ENCODE data around the gene PAX5. TPM values are rescaled to one million over a fixed set of nuclear protein-coding genes. Genes with fewer than 3 reads are reported as not detected.

PAX5 gene
- total RNA-seq, 1 experiment from 2014 or later, result 0.39 TPM

- Mint-ChIP-seq H3K27ac (no peak overlapping the region), H3K27me3 (ENCODE audit: low read depth) (peaks cover 4% of the 10 kb centered on the region; the same call in 1 of the 2 replicates), H3K4me1 (peaks cover 14 to 18% of the 10 kb centered on the region in 2 experiments), H3K4me3 (no peak overlapping the region), H3K36me3 (ENCODE audit: insufficient read depth in 1 of 3, low read depth in 3 of 3) (no peaks in the 10 kb centered on the region), H3K9me3 (no peaks in the 10 kb centered on the region)
- Histone ChIP-seq H2BK12ac (ENCODE audit: insufficient read length, low read depth, low read length) (no peak overlapping the region), H3K23me2 (ENCODE audit: insufficient read length, low read depth, low read length, poor library complexity, severe bottlenecking) (no peaks in the 10 kb centered on the region), H2BK5ac (ENCODE audit: insufficient read length, low read length) (no peak overlapping the region), H3K9me3 (ENCODE audit: control insufficient read depth, low read depth, low read length) (no peaks in the 10 kb centered on the region), H2BK15ac (ENCODE audit: low read depth, low read length) (no peak overlapping the region), H3K9ac (ENCODE audit: extremely low read depth, insufficient read length, low read length) (no peak overlapping the region), H2BK120ac (ENCODE audit: low read depth, low read length, poor library complexity, severe bottlenecking) (no peak overlapping the region), H3K79me1 (ENCODE audit: insufficient read depth, low read depth, low read length, poor library complexity, severe bottlenecking) (no peaks in the 10 kb centered on the region), H3K27ac (ENCODE audit: insufficient read length, low read depth, low read length) (no peak overlapping the region), H4K5ac (ENCODE audit: insufficient read length, low read depth, low read length) (no peak overlapping the region), H3K14ac (ENCODE audit: insufficient read depth, low read length) (no peak overlapping the region), H3K27me3 (ENCODE audit: insufficient read depth, low read length) (no peaks in the 10 kb centered on the region), H3K56ac (ENCODE audit: insufficient read length, low read depth, low read length) (no peak overlapping the region), H2AK5ac (ENCODE audit: insufficient read length, low read length) (no peak overlapping the region), H2AFZ (ENCODE audit: low read length) (no peak overlapping the region), H3K79me2 (ENCODE audit: insufficient read depth, low read length) (no peaks in the 10 kb centered on the region), H3K4me1 (ENCODE audit: insufficient read depth, low read length) (peaks cover 3% of the 10 kb centered on the region; the same call in 1 of the 2 replicates), H4K8ac (replicated peaks; ENCODE audit: insufficient read length, low read depth, low read length) (no peak overlapping the region), H3K4me2 (ENCODE audit: insufficient read depth, insufficient read length, low read length) (no peak overlapping the region), H3K23ac (ENCODE audit: insufficient read length, low read depth, low read length) (no peak overlapping the region), H3K4ac (ENCODE audit: low read depth, low read length) (no peak overlapping the region), H2BK20ac (ENCODE audit: low read depth, low read length, poor library complexity, severe bottlenecking) (no peak overlapping the region), H3T11ph (ENCODE audit: low read length) (no peak overlapping the region), H4K91ac (ENCODE audit: insufficient read length, low read depth, low read length) (no peak overlapping the region), H4K20me1 (ENCODE audit: control insufficient read depth, insufficient read depth, insufficient read length) (no peaks in the 10 kb centered on the region), H3K18ac (ENCODE audit: insufficient read length, low read depth, low read length) (no peak overlapping the region)
- no peak for TF ChIP-seq CTCF (conservative IDR thresholded peaks at IDR 0.05)
- WGBS (ENCODE audit: extremely low coverage, insufficient read length, low lambda C conversion rate), result no CpG with 5 or more reads among the region's 5 CpGs
- DNase-seq, result no peak
Measured at GRCh38 chr9:36946653-36947052, 87.4 kb downstream of the PAX5 start.
